NCI-H1694 (cell line): ENCODE measurements around the gene TMEM9B.
"Not testable (repeated sequence)": the region's sequence is repeated elsewhere in the genome, so short reads cannot be mapped to it uniquely, and the experiment has no call there.

ENCODE experiments used
- DNase-seq: peaks from one replicate; lab custom pipeline; 2025; lab: John Stamatoyannopoulos, UW

TMEM9B gene

GRCh38 chr11:8964324-8965320 lies at the start of gene TMEM9B:
TSS of gene TMEM9B (minus strand) at chr11:8964442. CDS start at chr11:8964313, 129 bp downstream.
- peak; percentile 48 for DNase-seq

GRCh38 chr11:9013373-9013772 lies 49.1 kb upstream of the TMEM9B start:
- no peak for DNase-seq

- not testable (repeated sequence) for DNase-seq
These were observed 45.3 kb upstream of the TMEM9B start for GRCh38 chr11:9009538-9009937.

- no peak for DNase-seq
These were observed 44.4 kb upstream of the TMEM9B start for GRCh38 chr11:9008661-9009060.

GRCh38 chr11:9008011-9008550 lies 43.8 kb upstream of the TMEM9B start:
- no peak for DNase-seq

- DNase-seq = no peak
These were observed 40.8 kb upstream of the TMEM9B start for GRCh38 chr11:9005087-9005486.

- DNase-seq = no peak
These were observed 40.1 kb upstream of the TMEM9B start for GRCh38 chr11:9004183-9004926.

GRCh38 chr11:9003573-9004182 lies 39.4 kb upstream of the TMEM9B start, which contains the start of gene NRIP3:
TSS of gene NRIP3 (minus strand) at chr11:9004001. CDS start at chr11:9003935, 66 bp downstream.
- DNase-seq = no peak

GRCh38 chr11:9002920-9003572 lies 38.8 kb upstream of the TMEM9B start:
- DNase-seq = no peak

- no peak for DNase-seq
These were observed 37.5 kb upstream of the TMEM9B start for GRCh38 chr11:9001736-9002135.

- DNase-seq = no peak
These were observed 33.8 kb upstream of the TMEM9B start for GRCh38 chr11:8998017-8998416.

GRCh38 chr11:8997451-8997850 lies 33.2 kb upstream of the TMEM9B start:
- no peak for DNase-seq

- DNase-seq = no peak
These were observed 25.2 kb upstream of the TMEM9B start for GRCh38 chr11:8989453-8989852.

- DNase-seq = no peak
These were observed 24.3 kb upstream of the TMEM9B start for GRCh38 chr11:8988329-8989234.

GRCh38 chr11:8987446-8987845 lies 23.2 kb upstream of the TMEM9B start:
- DNase-seq = no peak

GRCh38 chr11:8986772-8987171 lies 22.5 kb upstream of the TMEM9B start:
- DNase-seq = not testable (repeated sequence)

- no peak for DNase-seq
These were observed 21.2 kb upstream of the TMEM9B start for GRCh38 chr11:8985462-8985861.

GRCh38 chr11:8983552-8983951 lies 19.3 kb upstream of the TMEM9B start:
- DNase-seq = no peak

- no peak for DNase-seq
These were observed 16.2 kb upstream of the TMEM9B start for GRCh38 chr11:8980485-8980884.

GRCh38 chr11:8979365-8979764 lies 15.1 kb upstream of the TMEM9B start:
- DNase-seq = not testable (repeated sequence)
